Measurements from ENCODE around the gene LSM2.
A peak's percentile ranks its signal among the peaks of the same experiment; 100 is the strongest.
"Not testable (repeated sequence)": the region's sequence is repeated elsewhere in the genome, so short reads cannot be mapped to it uniquely, and the experiment has no call there.

Gene LSM2

GRCh38 chr6:31806470-31807272, at the start of gene LSM2:
Gene LSM2 (minus strand): TSS chr6:31806966. CDS start chr6:31806757, 209 bp downstream.
- DNase-seq = peak; percentile 89 to 95

GRCh38 chr6:31851980-31852718, 45.4 kb upstream of the LSM2 start:
- DNase-seq = not testable (repeated sequence)

GRCh38 chr6:31851485-31851832, 44.7 kb upstream of the LSM2 start:
- DNase-seq = no peak

- no peak for DNase-seq
These were observed 44.2 kb upstream of the LSM2 start for GRCh38 chr6:31850765-31851484.

GRCh38 chr6:31847276-31847978, 40.7 kb upstream of the LSM2 start:
- no peak for DNase-seq

- DNase-seq = no peak
These were observed 37.7 kb upstream of the LSM2 start for GRCh38 chr6:31844507-31844906.

- no peak for DNase-seq
These were observed 35.3 kb upstream of the LSM2 start for GRCh38 chr6:31842053-31842452.

- not testable (repeated sequence) for DNase-seq
These were observed 33.0 kb upstream of the LSM2 start for GRCh38 chr6:31839779-31840126.

GRCh38 chr6:31838968-31839367, 32.2 kb upstream of the LSM2 start:
- DNase-seq = no peak

GRCh38 chr6:31838114-31838553, 31.4 kb upstream of the LSM2 start:
- not testable (repeated sequence) for DNase-seq

GRCh38 chr6:31837369-31838113, 30.8 kb upstream of the LSM2 start:
- DNase-seq = no peak

- no peak for DNase-seq
These were observed 30.0 kb upstream of the LSM2 start for GRCh38 chr6:31836474-31837368.

GRCh38 chr6:31836047-31836473, 29.3 kb upstream of the LSM2 start:
- DNase-seq = no peak

- DNase-seq = peak; percentile 85 to 90
These were observed 27.8 kb upstream of the LSM2 start for GRCh38 chr6:31834367-31835250.

GRCh38 chr6:31831350-31832215, 24.8 kb upstream of the LSM2 start:
- DNase-seq = no peak

GRCh38 chr6:31830886-31831335, 24.1 kb upstream of the LSM2 start:
- DNase-seq = no peak

GRCh38 chr6:31829633-31830283, 23.0 kb upstream of the LSM2 start:
- DNase-seq = peak; percentile 14 to 53
